ENCODE data around the gene PACRG. TPM values are rescaled to one million over a fixed set of nuclear protein-coding genes. Genes with fewer than 3 reads are reported as not detected.

PACRG gene
- polyA plus RNA-seq, 1 of the 3 experiments (the other 2 are of a cell fraction) = 0.56 TPM

DNA sequence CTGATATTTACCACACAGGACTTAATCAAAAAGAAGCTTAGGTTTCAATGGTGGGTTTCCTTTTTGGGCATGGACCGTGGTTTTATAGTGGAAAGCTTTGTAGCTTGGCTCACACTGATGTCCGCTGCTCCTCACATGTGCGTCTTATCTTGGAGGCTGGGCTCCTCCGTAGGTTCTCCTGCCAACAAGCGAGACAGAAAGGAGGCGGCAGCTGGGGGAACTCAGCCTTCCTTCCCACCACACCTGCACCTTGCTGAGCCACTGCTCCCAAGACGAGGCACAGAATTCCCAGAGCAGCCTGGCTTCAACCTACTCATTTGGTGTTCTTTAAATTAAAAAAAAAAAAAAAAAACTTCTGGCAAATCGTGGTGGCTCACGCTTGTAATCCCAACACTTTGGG lies 451.3 kb downstream of the PACRG start:
- Histone ChIP-seq H3K4me1 (ENCODE audit: control insufficient read depth in 1 of 2, insufficient read depth in 2 of 2, low read depth in 1 of 2, low read length in 1 of 2) (peaks cover 0 to 3% of the 10 kb centered on the region in 2 experiments; a peak in 1 of 4 replicates), H3K9ac (no peak overlapping the region), H4K20me1 (ENCODE audit: insufficient read depth) (no peaks in the 10 kb centered on the region), H3K4me2 (no peak overlapping the region), H3K9me3 (no peaks in the 10 kb centered on the region), H2AFZ (ENCODE audit: low read depth) (no peak overlapping the region), H3K27ac (ENCODE audit: low read depth in 2 of 2, low read length in 1 of 2) (no peak overlapping the region), H3K27me3 (ENCODE audit: insufficient read depth) (no peaks in the 10 kb centered on the region), H3K79me2 (ENCODE audit: insufficient read depth) (no peaks in the 10 kb centered on the region), H3K9me2 (no peaks in the 10 kb centered on the region), H3F3A (replicated peaks; ENCODE audit: insufficient read depth) (no peaks in the 10 kb centered on the region), H3K4me3 (ENCODE audit: low read depth in 2 of 2, low read length in 1 of 2) (no peak overlapping the region), H3K36me3 (replicated peaks in 1 of 2; ENCODE audit: control insufficient read depth in 1 of 2, insufficient read depth in 2 of 2, low read length in 1 of 2) (no peaks in the 10 kb centered on the region)
- 68% methylated on average over 9 of the region's 9 CpGs for WGBS (ENCODE audit: low lambda C conversion rate)
- ChIA-PET POLR2A (no interaction called here), CTCF (interaction anchor here (1.0 to 1.2 kb wide), 2 partner anchors 9 to 14 kb away, joined by 3 to 9 read pairs; no protein-coding TSS in a partner anchor)
- DNase-seq = no peak
- no peak for TF ChIP-seq SIN3A (IDR thresholded peaks at IDR 0.05; ENCODE audit: borderline replicate concordance, low read depth, low read length)
- TF ChIP-seq FOXM1 (IDR thresholded peaks at IDR 0.05; ENCODE audit: low read depth) = no peak
- no peak for TF ChIP-seq ELF1 (IDR thresholded peaks at IDR 0.05)
- no peak for TF ChIP-seq MXI1 (IDR thresholded peaks at IDR 0.05; ENCODE audit: low read depth, low read length)
- no peak for TF ChIP-seq MEF2A (IDR thresholded peaks at IDR 0.05; ENCODE audit: borderline replicate concordance, low read depth)
- TF ChIP-seq EP300 (IDR thresholded peaks at IDR 0.05; ENCODE audit: borderline replicate concordance in 1 of 2, low read depth in 1 of 2, low read length in 1 of 2) = no peak
- TF ChIP-seq RAD21 (IDR thresholded peaks at IDR 0.05; ENCODE audit: low read length) = no peak
- TF ChIP-seq TEAD4 (IDR thresholded peaks at IDR 0.05; ENCODE audit: borderline replicate concordance, insufficient read depth) = no peak
- TF ChIP-seq, protein P1, sequence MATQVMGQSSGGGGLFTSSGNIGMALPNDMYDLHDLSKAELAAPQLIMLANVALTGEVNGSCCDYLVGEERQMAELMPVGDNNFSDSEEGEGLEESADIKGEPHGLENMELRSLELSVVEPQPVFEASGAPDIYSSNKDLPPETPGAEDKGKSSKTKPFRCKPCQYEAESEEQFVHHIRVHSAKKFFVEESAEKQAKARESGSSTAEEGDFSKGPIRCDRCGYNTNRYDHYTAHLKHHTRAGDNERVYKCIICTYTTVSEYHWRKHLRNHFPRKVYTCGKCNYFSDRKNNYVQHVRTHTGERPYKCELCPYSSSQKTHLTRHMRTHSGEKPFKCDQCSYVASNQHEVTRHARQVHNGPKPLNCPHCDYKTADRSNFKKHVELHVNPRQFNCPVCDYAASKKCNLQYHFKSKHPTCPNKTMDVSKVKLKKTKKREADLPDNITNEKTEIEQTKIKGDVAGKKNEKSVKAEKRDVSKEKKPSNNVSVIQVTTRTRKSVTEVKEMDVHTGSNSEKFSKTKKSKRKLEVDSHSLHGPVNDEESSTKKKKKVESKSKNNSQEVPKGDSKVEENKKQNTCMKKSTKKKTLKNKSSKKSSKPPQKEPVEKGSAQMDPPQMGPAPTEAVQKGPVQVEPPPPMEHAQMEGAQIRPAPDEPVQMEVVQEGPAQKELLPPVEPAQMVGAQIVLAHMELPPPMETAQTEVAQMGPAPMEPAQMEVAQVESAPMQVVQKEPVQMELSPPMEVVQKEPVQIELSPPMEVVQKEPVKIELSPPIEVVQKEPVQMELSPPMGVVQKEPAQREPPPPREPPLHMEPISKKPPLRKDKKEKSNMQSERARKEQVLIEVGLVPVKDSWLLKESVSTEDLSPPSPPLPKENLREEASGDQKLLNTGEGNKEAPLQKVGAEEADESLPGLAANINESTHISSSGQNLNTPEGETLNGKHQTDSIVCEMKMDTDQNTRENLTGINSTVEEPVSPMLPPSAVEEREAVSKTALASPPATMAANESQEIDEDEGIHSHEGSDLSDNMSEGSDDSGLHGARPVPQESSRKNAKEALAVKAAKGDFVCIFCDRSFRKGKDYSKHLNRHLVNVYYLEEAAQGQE (IDR thresholded peaks at IDR 0.05; ENCODE audit: low read depth, low read length) = no peak
- no peak for TF ChIP-seq YY1 (IDR thresholded peaks at IDR 0.05; ENCODE audit: low read depth)
- TF ChIP-seq, protein P2, sequence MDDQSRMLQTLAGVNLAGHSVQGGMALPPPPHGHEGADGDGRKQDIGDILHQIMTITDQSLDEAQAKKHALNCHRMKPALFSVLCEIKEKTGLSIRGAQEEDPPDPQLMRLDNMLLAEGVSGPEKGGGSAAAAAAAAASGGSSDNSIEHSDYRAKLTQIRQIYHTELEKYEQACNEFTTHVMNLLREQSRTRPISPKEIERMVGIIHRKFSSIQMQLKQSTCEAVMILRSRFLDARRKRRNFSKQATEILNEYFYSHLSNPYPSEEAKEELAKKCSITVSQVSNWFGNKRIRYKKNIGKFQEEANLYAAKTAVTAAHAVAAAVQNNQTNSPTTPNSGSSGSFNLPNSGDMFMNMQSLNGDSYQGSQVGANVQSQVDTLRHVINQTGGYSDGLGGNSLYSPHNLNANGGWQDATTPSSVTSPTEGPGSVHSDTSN (IDR thresholded peaks at IDR 0.05) = no peak
- no peak for TF ChIP-seq FOSL2 (IDR thresholded peaks at IDR 0.05; ENCODE audit: borderline replicate concordance, low read depth)
- no peak for TF ChIP-seq EZH2phosphoT487 (IDR thresholded peaks at IDR 0.05; ENCODE audit: borderline replicate concordance, low read depth)

DNA sequence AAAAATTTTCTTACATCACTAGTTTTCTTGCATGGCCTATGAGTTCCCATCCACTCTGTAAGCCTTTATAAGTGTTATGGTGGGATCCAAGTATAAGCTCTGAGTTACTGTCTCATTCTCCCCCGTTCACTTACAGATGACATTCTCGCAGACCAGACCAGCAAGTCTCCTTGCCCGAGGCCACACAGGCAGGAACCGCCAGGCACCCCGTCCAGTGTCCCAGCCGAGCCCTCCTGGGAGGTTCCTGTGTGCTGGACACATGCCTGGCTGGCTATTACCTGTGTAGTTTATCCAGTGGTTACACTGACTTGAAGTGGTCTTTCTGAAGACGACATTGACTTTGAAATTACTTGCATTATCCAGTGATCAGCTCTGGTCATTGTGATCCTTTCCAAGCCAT lies 451.9 kb downstream of the PACRG start:
- WGBS (ENCODE audit: low lambda C conversion rate) = 63% methylated on average over 7 of the region's 7 CpGs
- H3K9ac ChIP-seq = no peak overlapping the region
- no peaks in the 10 kb centered on the region for H4K20me1 ChIP-seq (ENCODE audit: insufficient read depth)
- ChIA-PET CTCF (interaction anchor here (1.0 kb wide), 1 partner anchor 14 kb away, joined by 3 read pairs; no protein-coding TSS in a partner anchor), POLR2A (no interaction called here)
- no peak overlapping the region for H3K4me3 ChIP-seq (ENCODE audit: low read depth in 2 of 2, low read length in 1 of 2)
- H3K27ac ChIP-seq (ENCODE audit: low read depth in 2 of 2, low read length in 1 of 2) = no peak overlapping the region
- H2AFZ ChIP-seq (ENCODE audit: low read depth) = no peak overlapping the region
- no peaks in the 10 kb centered on the region for H3K79me2 ChIP-seq (ENCODE audit: insufficient read depth)
- no peaks in the 10 kb centered on the region for H3K36me3 ChIP-seq (replicated peaks in 1 of 2; ENCODE audit: control insufficient read depth in 1 of 2, insufficient read depth in 2 of 2, low read length in 1 of 2)
- no peaks in the 10 kb centered on the region for H3K9me2 ChIP-seq
- no peaks in the 10 kb centered on the region for H3K27me3 ChIP-seq (ENCODE audit: insufficient read depth)
- H3F3A ChIP-seq (replicated peaks; ENCODE audit: insufficient read depth) = no peaks in the 10 kb centered on the region
- no peak overlapping the region for H3K4me2 ChIP-seq
- no peak for TF ChIP-seq SIN3A (IDR thresholded peaks at IDR 0.05; ENCODE audit: borderline replicate concordance, low read depth, low read length)
- no peak for TF ChIP-seq FOXJ3 (CRISPR knock-in tag; IDR thresholded peaks at IDR 0.05)
- TF ChIP-seq, protein P3, sequence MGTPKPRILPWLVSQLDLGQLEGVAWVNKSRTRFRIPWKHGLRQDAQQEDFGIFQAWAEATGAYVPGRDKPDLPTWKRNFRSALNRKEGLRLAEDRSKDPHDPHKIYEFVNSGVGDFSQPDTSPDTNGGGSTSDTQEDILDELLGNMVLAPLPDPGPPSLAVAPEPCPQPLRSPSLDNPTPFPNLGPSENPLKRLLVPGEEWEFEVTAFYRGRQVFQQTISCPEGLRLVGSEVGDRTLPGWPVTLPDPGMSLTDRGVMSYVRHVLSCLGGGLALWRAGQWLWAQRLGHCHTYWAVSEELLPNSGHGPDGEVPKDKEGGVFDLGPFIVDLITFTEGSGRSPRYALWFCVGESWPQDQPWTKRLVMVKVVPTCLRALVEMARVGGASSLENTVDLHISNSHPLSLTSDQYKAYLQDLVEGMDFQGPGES (IDR thresholded peaks at IDR 0.05; ENCODE audit: low read depth, low read length) = no peak
- no peak for TF ChIP-seq CHD2 (IDR thresholded peaks at IDR 0.05; ENCODE audit: low read length, partially characterized antibody)
- no peak for TF ChIP-seq NFIC (IDR thresholded peaks at IDR 0.05; ENCODE audit: borderline replicate concordance)
- TF ChIP-seq MEF2A (IDR thresholded peaks at IDR 0.05; ENCODE audit: borderline replicate concordance, low read depth) = no peak
- TF ChIP-seq SMC3 (IDR thresholded peaks at IDR 0.05; ENCODE audit: low read depth, low read length) = no peak
- TF ChIP-seq, protein P4, sequence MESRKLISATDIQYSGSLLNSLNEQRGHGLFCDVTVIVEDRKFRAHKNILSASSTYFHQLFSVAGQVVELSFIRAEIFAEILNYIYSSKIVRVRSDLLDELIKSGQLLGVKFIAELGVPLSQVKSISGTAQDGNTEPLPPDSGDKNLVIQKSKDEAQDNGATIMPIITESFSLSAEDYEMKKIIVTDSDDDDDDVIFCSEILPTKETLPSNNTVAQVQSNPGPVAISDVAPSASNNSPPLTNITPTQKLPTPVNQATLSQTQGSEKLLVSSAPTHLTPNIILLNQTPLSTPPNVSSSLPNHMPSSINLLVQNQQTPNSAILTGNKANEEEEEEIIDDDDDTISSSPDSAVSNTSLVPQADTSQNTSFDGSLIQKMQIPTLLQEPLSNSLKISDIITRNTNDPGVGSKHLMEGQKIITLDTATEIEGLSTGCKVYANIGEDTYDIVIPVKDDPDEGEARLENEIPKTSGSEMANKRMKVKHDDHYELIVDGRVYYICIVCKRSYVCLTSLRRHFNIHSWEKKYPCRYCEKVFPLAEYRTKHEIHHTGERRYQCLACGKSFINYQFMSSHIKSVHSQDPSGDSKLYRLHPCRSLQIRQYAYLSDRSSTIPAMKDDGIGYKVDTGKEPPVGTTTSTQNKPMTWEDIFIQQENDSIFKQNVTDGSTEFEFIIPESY (IDR thresholded peaks at IDR 0.05; ENCODE audit: borderline replicate concordance, low read depth) = no peak
- no peak for TF ChIP-seq POLR2AphosphoS5 (IDR thresholded peaks at IDR 0.05; ENCODE audit: low read depth, low read length)
- TF ChIP-seq RCOR1 (IDR thresholded peaks at IDR 0.05; ENCODE audit: low read length) = no peak
- TF ChIP-seq FOSL2 (IDR thresholded peaks at IDR 0.05; ENCODE audit: borderline replicate concordance, low read depth) = no peak
- no peak for TF ChIP-seq TEAD4 (IDR thresholded peaks at IDR 0.05; ENCODE audit: borderline replicate concordance, insufficient read depth)
- H3K4me1 ChIP-seq (ENCODE audit: control insufficient read depth in 1 of 2, insufficient read depth in 2 of 2, low read depth in 1 of 2, low read length in 1 of 2) = peaks cover 0 to 3% of the 10 kb centered on the region in 2 experiments; a peak in 1 of 4 replicates
- no peaks in the 10 kb centered on the region for H3K9me3 ChIP-seq
- DNase-seq = no peak
